ENCODE measurements around the gene ZSCAN10.
A peak's percentile ranks its signal among the peaks of the same experiment; 100 is the strongest.

The ZSCAN10 gene

DNA sequence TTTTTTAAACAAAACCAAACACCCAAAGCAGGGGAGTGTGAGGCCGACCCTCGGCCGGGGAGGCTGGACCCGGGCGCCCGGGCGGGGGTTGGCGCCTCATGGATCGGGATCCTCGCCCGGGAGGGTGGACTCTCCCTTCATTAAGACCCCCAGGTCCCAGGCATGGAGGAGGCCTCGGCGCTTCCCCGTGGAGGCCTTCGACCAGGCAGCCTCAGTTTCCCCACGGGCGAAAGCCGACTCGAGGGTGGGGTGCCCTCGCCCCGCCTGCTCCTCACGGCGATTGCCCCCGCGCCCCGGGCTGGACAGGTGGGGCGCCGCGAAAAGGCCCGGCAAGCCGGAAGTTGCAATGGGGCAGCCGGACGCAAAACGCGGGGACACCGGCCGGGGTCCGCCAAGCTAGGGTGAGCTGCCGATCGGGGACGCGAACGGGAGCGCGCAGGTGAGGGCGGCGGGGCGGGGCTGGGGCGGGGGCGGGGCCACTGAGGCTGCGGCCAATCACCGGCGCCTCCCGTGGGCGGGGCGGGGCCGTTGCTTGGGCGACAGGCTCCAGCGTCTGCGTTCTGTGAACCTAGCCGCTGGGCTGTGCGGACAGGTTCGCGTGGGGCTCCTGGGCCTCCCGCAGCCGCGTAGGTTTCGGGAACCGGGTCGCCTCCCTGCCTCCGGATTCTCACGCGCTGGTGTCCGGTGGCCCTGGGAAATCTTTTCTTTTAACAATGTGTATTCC lies 7.3 kb upstream of the ZSCAN10 start:
- H3K9me3 Mint-ChIP-seq, result no peaks in the 10 kb centered on the region
- peak overlapping the region; percentile 88 for H3K27ac Mint-ChIP-seq
- no peaks in the 10 kb centered on the region for H3K36me3 Mint-ChIP-seq (ENCODE audit: low read depth)
- peaks cover 8% of the 10 kb centered on the region for H3K27me3 Mint-ChIP-seq (ENCODE audit: low read depth)
- peak overlapping the region; percentile 82 for H3K4me3 Mint-ChIP-seq
- peak; percentile 91 for DNase-seq (ENCODE audit: low spot score)
- peaks cover 26% of the 10 kb centered on the region for H3K4me1 Mint-ChIP-seq (ENCODE audit: low read depth)

DNA sequence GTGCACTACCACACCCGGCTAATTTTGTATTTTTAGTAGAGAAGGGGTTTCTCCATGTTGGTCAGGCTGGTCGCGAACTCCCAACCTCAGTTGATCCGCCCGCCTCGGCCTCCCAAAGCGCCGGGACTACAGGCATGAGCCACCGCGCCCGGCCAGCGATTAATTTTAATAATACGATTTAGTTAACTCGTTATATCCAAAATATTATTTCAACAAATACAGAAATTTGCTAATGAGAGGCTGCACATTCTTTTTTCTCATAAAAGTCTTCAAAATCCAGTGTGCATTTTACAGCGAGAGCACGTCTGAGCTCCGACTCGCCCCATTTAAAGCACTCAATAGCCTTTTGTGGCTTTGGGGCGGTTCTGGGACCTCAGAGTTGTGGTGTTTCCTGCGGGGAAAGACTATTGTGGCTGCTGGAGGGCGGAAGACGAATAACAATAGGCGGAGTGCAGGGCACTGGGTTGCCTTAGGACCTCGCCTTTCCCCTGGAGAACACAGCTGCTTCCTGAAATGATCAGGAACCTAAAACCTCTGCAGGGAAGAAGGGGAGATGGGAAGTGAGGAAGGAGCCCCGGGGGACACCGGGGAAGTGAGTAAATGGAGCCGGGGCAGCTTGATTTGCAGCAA lies 2.9 kb upstream of the ZSCAN10 start:
- H3K9me3 Mint-ChIP-seq, result no peaks in the 10 kb centered on the region
- no peaks in the 10 kb centered on the region for H3K36me3 Mint-ChIP-seq (ENCODE audit: low read depth)
- H3K27ac Mint-ChIP-seq, result peak overlapping the region; percentile 88
- peak overlapping the region; percentile 73 for H3K4me3 Mint-ChIP-seq
- no peaks in the 10 kb centered on the region for H3K27me3 Mint-ChIP-seq (ENCODE audit: low read depth)
- H3K4me1 Mint-ChIP-seq (ENCODE audit: low read depth), result peaks cover 41% of the 10 kb centered on the region
- DNase-seq (ENCODE audit: low spot score), result no peak

GRCh38 chr16:3101018-3101840 lies 2.1 kb upstream of the ZSCAN10 start:
- peak overlapping the region; percentile 89 for H3K27ac Mint-ChIP-seq
- H3K4me1 Mint-ChIP-seq (ENCODE audit: low read depth), result peaks cover 40% of the 10 kb centered on the region

GRCh38 chr16:3099732-3100499 lies 822 bp upstream of the ZSCAN10 start:
- Mint-ChIP-seq H3K4me3 (peak overlapping the region; percentile 83), H3K9me3 (no peaks in the 10 kb centered on the region), H3K36me3 (ENCODE audit: low read depth) (no peaks in the 10 kb centered on the region), H3K27me3 (ENCODE audit: low read depth) (no peaks in the 10 kb centered on the region), H3K27ac (peak overlapping the region; percentile 75), H3K4me1 (ENCODE audit: low read depth) (peaks cover 45% of the 10 kb centered on the region)
- DNase-seq (ENCODE audit: low spot score), result peak; percentile 90

More at GRCh38 chr16:3101018-3101840, 2.1 kb upstream of the ZSCAN10 start:
- Mint-ChIP-seq H3K27me3 (ENCODE audit: low read depth) (no peaks in the 10 kb centered on the region), H3K4me3 (peak overlapping the region; percentile 79), H3K36me3 (ENCODE audit: low read depth) (no peaks in the 10 kb centered on the region), H3K9me3 (no peaks in the 10 kb centered on the region)
- DNase-seq (ENCODE audit: low spot score), result peak; percentile 49

DNA sequence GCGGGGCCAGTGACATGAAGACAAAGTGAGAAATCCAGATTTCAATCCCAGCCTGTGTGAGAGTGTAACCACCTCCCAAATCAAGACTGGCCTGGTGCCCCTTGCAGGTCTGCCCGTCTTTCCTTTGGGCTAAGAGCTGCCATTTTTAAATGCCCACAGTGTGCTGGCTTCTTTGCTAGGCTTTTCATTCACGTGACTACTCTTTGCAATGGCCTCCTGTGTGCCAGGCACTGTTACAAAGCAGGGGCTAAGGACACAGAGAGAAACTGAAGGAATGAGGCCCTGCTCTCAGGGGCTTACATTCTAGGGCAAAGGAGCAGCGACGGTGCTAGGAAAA lies 269 bp upstream of the ZSCAN10 start:
- H3K9me3 Mint-ChIP-seq, result no peaks in the 10 kb centered on the region
- no peaks in the 10 kb centered on the region for H3K27me3 Mint-ChIP-seq (ENCODE audit: low read depth)
- DNase-seq (ENCODE audit: low spot score), result no peak
- no peak overlapping the region for H3K27ac Mint-ChIP-seq
- H3K4me1 Mint-ChIP-seq (ENCODE audit: low read depth), result peaks cover 49% of the 10 kb centered on the region
- peaks cover 2% of the 10 kb centered on the region for H3K36me3 Mint-ChIP-seq (ENCODE audit: low read depth)
- peak overlapping the region; percentile 83 for H3K4me3 Mint-ChIP-seq

GRCh38 chr16:3097266-3097665 lies 1.8 kb downstream of the ZSCAN10 start:
- no peak for DNase-seq (ENCODE audit: low spot score)
- peaks cover 45% of the 10 kb centered on the region for H3K4me1 Mint-ChIP-seq (ENCODE audit: low read depth)
- no peak overlapping the region for H3K27ac Mint-ChIP-seq
- no peak overlapping the region for H3K4me3 Mint-ChIP-seq
- H3K36me3 Mint-ChIP-seq (ENCODE audit: low read depth), result peaks cover 2% of the 10 kb centered on the region
- no peaks in the 10 kb centered on the region for H3K27me3 Mint-ChIP-seq (ENCODE audit: low read depth)
- H3K9me3 Mint-ChIP-seq, result no peaks in the 10 kb centered on the region

GRCh38 chr16:3096362-3096761 lies 2.7 kb downstream of the ZSCAN10 start:
- H3K27me3 Mint-ChIP-seq (ENCODE audit: low read depth), result no peaks in the 10 kb centered on the region
- no peaks in the 10 kb centered on the region for H3K9me3 Mint-ChIP-seq
- peaks cover 41% of the 10 kb centered on the region for H3K4me1 Mint-ChIP-seq (ENCODE audit: low read depth)
- peaks cover 2% of the 10 kb centered on the region for H3K36me3 Mint-ChIP-seq (ENCODE audit: low read depth)
- no peak for DNase-seq (ENCODE audit: low spot score)
- H3K27ac Mint-ChIP-seq, result no peak overlapping the region
- no peak overlapping the region for H3K4me3 Mint-ChIP-seq

- DNase-seq (ENCODE audit: low spot score), result peak; percentile 71
- peaks cover 41% of the 10 kb centered on the region for H3K4me1 Mint-ChIP-seq (ENCODE audit: low read depth)
These were observed 3.2 kb downstream of the ZSCAN10 start for GRCh38 chr16:3095869-3096268.

GRCh38 chr16:3094289-3095027 lies 4.6 kb downstream of the ZSCAN10 start:
- Mint-ChIP-seq H3K4me3 (peak overlapping the region; percentile 39), H3K27ac (peak overlapping the region; percentile 54), H3K9me3 (no peaks in the 10 kb centered on the region), H3K4me1 (ENCODE audit: low read depth) (peaks cover 35% of the 10 kb centered on the region), H3K36me3 (ENCODE audit: low read depth) (peaks cover 2% of the 10 kb centered on the region), H3K27me3 (ENCODE audit: low read depth) (no peaks in the 10 kb centered on the region)
- no peak for DNase-seq (ENCODE audit: low spot score)

More at GRCh38 chr16:3095869-3096268, 3.2 kb downstream of the ZSCAN10 start:
- Mint-ChIP-seq H3K4me3 (peak overlapping the region; percentile 56), H3K27ac (peak overlapping the region; percentile 45), H3K36me3 (ENCODE audit: low read depth) (peaks cover 2% of the 10 kb centered on the region), H3K9me3 (no peaks in the 10 kb centered on the region), H3K27me3 (ENCODE audit: low read depth) (no peaks in the 10 kb centered on the region)

- Mint-ChIP-seq H3K27me3 (ENCODE audit: low read depth) (no peaks in the 10 kb centered on the region), H3K9me3 (no peaks in the 10 kb centered on the region), H3K36me3 (ENCODE audit: low read depth) (peaks cover 2% of the 10 kb centered on the region), H3K27ac (no peak overlapping the region), H3K4me3 (no peak overlapping the region), H3K4me1 (ENCODE audit: low read depth) (peaks cover 37% of the 10 kb centered on the region)
- DNase-seq (ENCODE audit: low spot score), result no peak
These were observed 6.6 kb downstream of the ZSCAN10 start for GRCh38 chr16:3092501-3092941.

GRCh38 chr16:3091551-3091950 lies 7.5 kb downstream of the ZSCAN10 start:
- Mint-ChIP-seq H3K36me3 (ENCODE audit: low read depth) (peaks cover 2% of the 10 kb centered on the region), H3K4me3 (no peak overlapping the region), H3K4me1 (ENCODE audit: low read depth) (peaks cover 38% of the 10 kb centered on the region), H3K27ac (peak overlapping the region; percentile 45), H3K9me3 (no peaks in the 10 kb centered on the region), H3K27me3 (ENCODE audit: low read depth) (no peaks in the 10 kb centered on the region)
- no peak for DNase-seq (ENCODE audit: low spot score)

DNA sequence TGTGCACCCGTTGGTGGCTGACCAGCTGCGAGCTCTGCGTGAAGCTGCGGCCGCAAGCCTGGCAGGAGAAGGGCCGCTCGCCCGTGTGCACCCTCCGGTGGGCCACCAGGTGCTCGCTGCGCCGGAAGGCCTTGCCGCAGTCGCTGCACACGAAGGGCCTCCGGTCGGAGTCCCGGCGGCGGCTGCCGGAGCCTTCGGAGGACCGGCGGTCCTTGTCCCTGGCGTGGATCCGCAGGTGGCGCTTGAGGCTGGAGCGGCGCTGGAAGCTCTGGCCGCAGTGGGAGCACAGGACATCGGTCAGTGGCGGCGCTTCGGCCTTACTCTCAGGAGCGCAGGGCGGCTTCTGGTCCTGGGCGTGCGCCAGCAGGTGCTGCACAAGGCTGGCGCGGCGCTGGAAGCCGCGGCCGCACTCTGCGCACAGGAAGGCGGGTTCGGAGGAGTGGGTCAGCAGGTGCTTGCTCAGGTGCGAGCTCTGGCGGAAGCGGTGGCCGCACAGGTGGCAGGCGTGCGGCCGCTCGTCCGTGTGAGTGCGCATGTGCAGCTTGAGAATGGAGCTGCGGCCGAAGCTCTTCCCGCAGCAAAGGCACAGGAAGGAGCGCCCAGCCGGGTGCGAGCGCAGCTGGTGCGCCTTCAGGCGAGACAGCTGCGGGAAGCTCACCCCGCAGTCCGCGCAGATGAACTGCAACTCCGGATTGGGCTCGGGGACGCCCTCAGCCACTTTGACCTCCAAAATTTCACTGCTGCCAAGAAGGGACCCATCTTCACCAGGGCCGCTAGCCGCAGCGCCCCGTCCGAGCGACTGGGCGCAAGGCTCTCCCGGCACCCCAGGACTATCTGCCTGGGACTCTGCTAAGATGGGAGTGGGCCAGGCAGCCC lies 9.1 kb downstream of the ZSCAN10 start:
- peaks cover 38% of the 10 kb centered on the region for H3K4me1 Mint-ChIP-seq (ENCODE audit: low read depth)
- peaks cover 7% of the 10 kb centered on the region for H3K36me3 Mint-ChIP-seq (ENCODE audit: low read depth)
- no peak overlapping the region for H3K27ac Mint-ChIP-seq
- H3K27me3 Mint-ChIP-seq (ENCODE audit: low read depth), result no peaks in the 10 kb centered on the region
- no peak for DNase-seq (ENCODE audit: low spot score)
- H3K9me3 Mint-ChIP-seq, result no peaks in the 10 kb centered on the region
- no peak overlapping the region for H3K4me3 Mint-ChIP-seq

Data from T-helper 2 cell treated with Interferon-gamma antibody and Interleukin-4, amounts not matched to agents 5 μg/mL and 100 μg/mL, for 36 hours (primary cell).